ENCODE data around the gene FAM151B. TPM values are rescaled to one million over a fixed set of nuclear protein-coding genes. Genes with fewer than 3 reads are reported as not detected.

FAM151B gene
- polyA plus RNA-seq, 1 donor (not counting 4 experiments of a cell fraction or from before 2014, with no cell fraction given), result 1.0 TPM

GRCh38 chr5:80568251-80568650 lies 80.4 kb downstream of the FAM151B start:
- no peaks in the 10 kb centered on the region for H3K79me2 ChIP-seq (ENCODE audit: control insufficient read depth, insufficient read depth, low read length)
- TF ChIP-seq CTCF (optimal IDR thresholded peaks at IDR 0.05 in 1 of 3, IDR thresholded peaks at IDR 0.05 in 1 of 3, conservative IDR thresholded peaks at IDR 0.05 in 1 of 3; ENCODE audit: extremely low read depth in 1 of 3, insufficient read depth in 2 of 3, low read length in 3 of 3) (no peak), EZH2 (IDR thresholded peaks at IDR 0.05; ENCODE audit: low read length) (no peak)
- H4K20me1 ChIP-seq (ENCODE audit: control insufficient read depth, extremely low read depth, insufficient read depth, low read length), result no peaks in the 10 kb centered on the region
- H3K9ac ChIP-seq (ENCODE audit: control insufficient read depth, extremely low read depth, insufficient read depth, low read length), result no peak overlapping the region
- no peak for DNase-seq (ENCODE audit: low read depth, low spot score)
- no peak overlapping the region for H3K4me3 ChIP-seq (ENCODE audit: control insufficient read depth in 2 of 3, extremely low read depth in 1 of 3, insufficient read depth in 2 of 3, low read depth in 1 of 3, low read length in 3 of 3)
- no peak overlapping the region for H3K27ac ChIP-seq (ENCODE audit: control insufficient read depth, insufficient read depth, low read length)
- H3K27me3 ChIP-seq (ENCODE audit: control insufficient read depth, extremely low read depth, insufficient read depth, low read length), result peaks cover 44% of the 10 kb centered on the region
- no peak overlapping the region for H2AFZ ChIP-seq (ENCODE audit: control insufficient read depth, low read length)
- no peaks in the 10 kb centered on the region for H3K9me3 ChIP-seq (ENCODE audit: control insufficient read depth, low read depth, low read length)
- peaks cover 5% of the 10 kb centered on the region for H3K4me1 ChIP-seq (ENCODE audit: control insufficient read depth, extremely low read depth, insufficient read depth, low read length)
- H3K4me2 ChIP-seq (ENCODE audit: control insufficient read depth, extremely low read depth, insufficient read depth, low read depth, low read length), result no peak overlapping the region
- no peaks in the 10 kb centered on the region for H3K9me1 ChIP-seq (ENCODE audit: control insufficient read depth, extremely low read depth, insufficient read depth, low read length)
- FAIRE-seq, result no peak
- dilution Hi-C loops (cut with MboI; ENCODE audit: extremely low pct_ligation_motif_present, low sequenced_read_pairs), result no loop called here
- no peaks in the 10 kb centered on the region for H3K36me3 ChIP-seq (ENCODE audit: control insufficient read depth in 2 of 2, extremely low read depth in 1 of 2, insufficient read depth in 2 of 2, low read length in 2 of 2)

GRCh38 chr5:80569086-80569960 lies 81.4 kb downstream of the FAM151B start:
- H3K27ac ChIP-seq (ENCODE audit: control insufficient read depth, insufficient read depth, low read length), result no peak overlapping the region
- TF ChIP-seq EZH2 (IDR thresholded peaks at IDR 0.05; ENCODE audit: low read length) (peak; percentile 92), CTCF (optimal IDR thresholded peaks at IDR 0.05 in 1 of 3, IDR thresholded peaks at IDR 0.05 in 1 of 3, conservative IDR thresholded peaks at IDR 0.05 in 1 of 3; ENCODE audit: extremely low read depth in 1 of 3, insufficient read depth in 2 of 3, low read length in 3 of 3) (no peak)
- no peaks in the 10 kb centered on the region for H3K79me2 ChIP-seq (ENCODE audit: control insufficient read depth, insufficient read depth, low read length)
- H4K20me1 ChIP-seq (ENCODE audit: control insufficient read depth, extremely low read depth, insufficient read depth, low read length), result no peaks in the 10 kb centered on the region
- dilution Hi-C loops (cut with MboI; ENCODE audit: extremely low pct_ligation_motif_present, low sequenced_read_pairs), result no loop called here
- DNase-seq (ENCODE audit: low read depth, low spot score) (no peak), FAIRE-seq (no peak)
- no peaks in the 10 kb centered on the region for H3K9me3 ChIP-seq (ENCODE audit: control insufficient read depth, low read depth, low read length)
- peaks cover 48% of the 10 kb centered on the region for H3K27me3 ChIP-seq (ENCODE audit: control insufficient read depth, extremely low read depth, insufficient read depth, low read length)
- peak overlapping the region; percentile 68 for H3K4me2 ChIP-seq (ENCODE audit: control insufficient read depth, extremely low read depth, insufficient read depth, low read depth, low read length)
- H3K4me1 ChIP-seq (ENCODE audit: control insufficient read depth, extremely low read depth, insufficient read depth, low read length), result peaks cover 5% of the 10 kb centered on the region
- peak overlapping the region; percentile 16 to 51 (median 41) for H3K4me3 ChIP-seq (ENCODE audit: control insufficient read depth in 2 of 3, extremely low read depth in 1 of 3, insufficient read depth in 2 of 3, low read depth in 1 of 3, low read length in 3 of 3)
- no peaks in the 10 kb centered on the region for H3K9me1 ChIP-seq (ENCODE audit: control insufficient read depth, extremely low read depth, insufficient read depth, low read length)
- no peaks in the 10 kb centered on the region for H3K36me3 ChIP-seq (ENCODE audit: control insufficient read depth in 2 of 2, extremely low read depth in 1 of 2, insufficient read depth in 2 of 2, low read length in 2 of 2)
- H3K9ac ChIP-seq (ENCODE audit: control insufficient read depth, extremely low read depth, insufficient read depth, low read length), result no peak overlapping the region
- no peak overlapping the region for H2AFZ ChIP-seq (ENCODE audit: control insufficient read depth, low read length)

Measured in keratinocyte (primary cell).